ENCODE measurements around the gene ZNRF3. TPM values are rescaled to one million over a fixed set of nuclear protein-coding genes. Genes with fewer than 3 reads are reported as not detected.

The ZNRF3 gene
- total RNA-seq, 3 donors from 2014 or later, result 5.5 to 10.6 (median 5.8) TPM

DNA sequence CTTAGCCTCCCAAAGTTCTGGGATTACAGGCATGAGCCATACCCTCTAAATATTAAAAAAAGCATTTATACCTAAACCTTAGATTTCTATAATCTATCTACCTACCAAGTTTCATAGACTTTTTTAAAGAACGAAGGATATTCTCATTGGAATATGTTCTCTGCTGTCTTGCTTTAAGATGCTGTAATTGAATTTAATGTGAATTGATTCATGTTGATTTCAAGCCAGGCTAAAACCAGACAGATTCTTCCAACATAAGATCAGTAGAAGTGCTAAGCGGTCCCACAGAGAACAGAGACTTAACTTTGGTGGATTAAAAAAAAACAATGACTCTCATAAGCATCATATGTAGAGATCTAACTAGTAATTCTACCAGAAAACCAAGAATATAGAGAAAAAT is 203.6 kb downstream of the ZNRF3 start:
- H3K36me3 ChIP-seq (ENCODE audit: low read depth), result no peaks in the 10 kb centered on the region
- no peak for ATAC-seq
- no peaks in the 10 kb centered on the region for H3K9me3 ChIP-seq
- H3K4me1 ChIP-seq (ENCODE audit: low read depth), result peaks cover 3% of the 10 kb centered on the region
- TF ChIP-seq, protein P1, sequence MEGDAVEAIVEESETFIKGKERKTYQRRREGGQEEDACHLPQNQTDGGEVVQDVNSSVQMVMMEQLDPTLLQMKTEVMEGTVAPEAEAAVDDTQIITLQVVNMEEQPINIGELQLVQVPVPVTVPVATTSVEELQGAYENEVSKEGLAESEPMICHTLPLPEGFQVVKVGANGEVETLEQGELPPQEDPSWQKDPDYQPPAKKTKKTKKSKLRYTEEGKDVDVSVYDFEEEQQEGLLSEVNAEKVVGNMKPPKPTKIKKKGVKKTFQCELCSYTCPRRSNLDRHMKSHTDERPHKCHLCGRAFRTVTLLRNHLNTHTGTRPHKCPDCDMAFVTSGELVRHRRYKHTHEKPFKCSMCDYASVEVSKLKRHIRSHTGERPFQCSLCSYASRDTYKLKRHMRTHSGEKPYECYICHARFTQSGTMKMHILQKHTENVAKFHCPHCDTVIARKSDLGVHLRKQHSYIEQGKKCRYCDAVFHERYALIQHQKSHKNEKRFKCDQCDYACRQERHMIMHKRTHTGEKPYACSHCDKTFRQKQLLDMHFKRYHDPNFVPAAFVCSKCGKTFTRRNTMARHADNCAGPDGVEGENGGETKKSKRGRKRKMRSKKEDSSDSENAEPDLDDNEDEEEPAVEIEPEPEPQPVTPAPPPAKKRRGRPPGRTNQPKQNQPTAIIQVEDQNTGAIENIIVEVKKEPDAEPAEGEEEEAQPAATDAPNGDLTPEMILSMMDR (IDR thresholded peaks at IDR 0.05), result no peak
- H3K4me3 ChIP-seq, result no peak overlapping the region
- no peak for DNase-seq
- intact Hi-C loops (cut with DNase I, micrococcal nuclease), result no loop called here

DNA sequence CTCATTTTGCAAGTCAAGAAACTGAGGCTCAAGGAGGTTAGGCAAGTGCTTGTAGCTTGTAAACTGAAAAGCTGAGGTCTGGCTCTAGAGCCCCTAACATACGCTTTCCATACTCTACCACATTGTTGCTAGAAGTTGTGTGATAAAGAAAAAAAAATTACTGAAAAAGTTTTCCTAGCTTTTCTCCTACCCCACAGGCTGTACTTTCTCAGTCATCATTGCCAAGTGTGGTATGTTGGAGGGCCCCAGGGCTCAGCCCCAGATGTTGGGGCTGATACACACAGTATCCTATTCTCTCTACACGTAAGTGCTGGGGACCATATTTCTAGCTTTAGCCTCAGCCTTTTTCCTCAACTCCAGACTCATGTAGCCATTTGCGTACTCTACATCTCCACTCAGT is 205.4 kb downstream of the ZNRF3 start:
- Histone ChIP-seq H3K4me1 (ENCODE audit: low read depth) (peaks cover 6% of the 10 kb centered on the region), H3K4me3 (no peak overlapping the region), H3K36me3 (ENCODE audit: low read depth) (no peaks in the 10 kb centered on the region), H3K9me3 (no peaks in the 10 kb centered on the region)
- DNase-seq (no peak), ATAC-seq (no peak)
- intact Hi-C loops (cut with DNase I, micrococcal nuclease), result no loop called here
- TF ChIP-seq, protein P1 (IDR thresholded peaks at IDR 0.05), result no peak

DNA sequence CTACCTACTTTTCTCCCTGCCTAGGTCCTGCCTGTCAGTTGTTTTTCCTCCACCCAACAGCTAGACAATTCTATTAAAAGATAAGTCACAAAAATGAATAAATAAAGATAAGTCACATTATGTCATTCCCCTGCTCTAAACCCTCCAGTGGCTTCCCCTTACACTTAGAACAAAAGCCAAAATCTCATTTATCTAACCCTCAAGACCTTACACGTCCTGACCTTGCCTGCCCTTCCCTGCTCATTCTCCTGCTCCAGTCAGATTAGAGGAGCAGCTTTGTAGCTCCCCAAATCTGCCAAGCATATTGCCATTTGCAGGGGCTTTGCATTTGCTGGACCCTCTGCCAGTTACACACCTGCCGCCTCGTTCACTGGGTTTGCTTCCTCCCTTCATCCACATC is 206.1 kb downstream of the ZNRF3 start:
- DNase-seq, result no peak
- Histone ChIP-seq H3K9me3 (no peaks in the 10 kb centered on the region), H3K4me1 (ENCODE audit: low read depth) (peaks cover 6% of the 10 kb centered on the region), H3K4me3 (no peak overlapping the region), H3K36me3 (ENCODE audit: low read depth) (no peaks in the 10 kb centered on the region)
- intact Hi-C loops (cut with DNase I, micrococcal nuclease), result no loop called here
- TF ChIP-seq, protein P1 (IDR thresholded peaks at IDR 0.05), result no peak
- ATAC-seq, result no peak

DNA sequence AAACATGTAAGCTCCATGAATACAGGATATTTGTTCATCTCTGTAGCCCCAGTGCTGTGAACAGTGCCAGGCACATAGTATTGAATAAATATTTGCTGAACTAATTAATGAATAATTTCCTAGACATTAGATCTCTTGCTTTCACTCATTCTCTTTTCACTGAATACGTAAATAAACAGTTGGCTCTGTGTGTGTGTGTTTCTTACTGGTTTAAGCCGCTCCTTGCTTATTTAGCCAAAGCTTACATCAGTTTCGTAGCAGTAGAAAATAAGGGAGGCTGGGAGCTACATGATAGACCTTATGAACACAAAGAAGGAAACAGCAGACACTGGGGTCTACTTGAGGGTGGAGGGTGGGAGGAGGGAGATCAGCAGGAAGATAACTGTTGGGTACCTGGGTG is 206.7 kb downstream of the ZNRF3 start:
- no peaks in the 10 kb centered on the region for H3K9me3 ChIP-seq
- intact Hi-C loops (cut with DNase I, micrococcal nuclease), result no loop called here
- ATAC-seq (no peak), DNase-seq (no peak)
- TF ChIP-seq, protein P1 (IDR thresholded peaks at IDR 0.05), result no peak
- no peak overlapping the region for H3K4me3 ChIP-seq
- H3K36me3 ChIP-seq (ENCODE audit: low read depth), result no peaks in the 10 kb centered on the region
- H3K4me1 ChIP-seq (ENCODE audit: low read depth), result peaks cover 6% of the 10 kb centered on the region

DNA sequence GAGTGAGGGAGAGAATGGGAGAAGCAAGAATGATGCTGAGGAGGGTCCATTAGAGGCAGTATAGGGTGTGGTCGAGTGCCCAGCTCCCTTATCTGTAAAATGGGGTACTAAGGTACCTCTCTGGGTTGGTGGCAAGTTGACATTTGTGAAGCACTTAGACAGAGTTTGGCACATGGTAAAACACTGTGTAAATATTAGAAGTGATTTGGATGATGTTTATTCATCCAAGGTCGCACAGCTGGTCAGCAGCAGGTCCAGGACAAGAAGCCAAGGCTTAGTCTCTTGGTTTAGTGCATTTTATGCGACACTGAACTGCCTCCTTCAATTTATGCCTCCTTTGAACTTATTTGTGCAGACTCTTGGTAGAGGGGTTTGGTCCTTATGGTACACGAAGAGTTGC is 208.9 kb downstream of the ZNRF3 start:
- ATAC-seq (peak; percentile 31), DNase-seq (peak in 1 of 3 donors; percentile 30)
- TF ChIP-seq, protein P1 (IDR thresholded peaks at IDR 0.05), result no peak
- intact Hi-C loops (cut with DNase I, micrococcal nuclease), result no loop called here
- H3K4me1 ChIP-seq (ENCODE audit: low read depth), result peaks cover 6% of the 10 kb centered on the region
- no peaks in the 10 kb centered on the region for H3K9me3 ChIP-seq
- H3K4me3 ChIP-seq, result no peak overlapping the region
- H3K36me3 ChIP-seq (ENCODE audit: low read depth), result no peaks in the 10 kb centered on the region

DNA sequence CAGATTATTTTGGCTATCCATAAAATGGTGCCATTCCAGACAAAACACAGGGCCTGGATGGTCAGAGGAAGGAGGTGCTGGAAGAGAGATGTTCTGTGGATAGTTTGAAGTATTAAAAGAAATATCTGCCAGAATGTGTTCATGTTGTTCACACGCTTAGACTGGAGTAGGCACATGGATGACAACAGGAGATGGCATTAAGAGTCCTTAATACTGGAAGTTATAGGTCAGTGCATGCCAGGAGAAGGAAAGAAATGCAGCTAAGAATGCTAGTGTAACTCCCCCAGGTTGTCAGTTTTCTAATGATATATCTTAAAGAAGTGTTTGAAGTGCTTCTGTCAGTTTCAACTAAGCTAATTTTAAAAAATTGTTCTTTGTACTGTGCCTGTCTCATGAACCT is 209.7 kb downstream of the ZNRF3 start:
- TF ChIP-seq, protein P1 (IDR thresholded peaks at IDR 0.05), result no peak
- ATAC-seq (no peak), DNase-seq (no peak)
- no peak overlapping the region for H3K4me3 ChIP-seq
- intact Hi-C loops (cut with DNase I, micrococcal nuclease), result no loop called here
- no peaks in the 10 kb centered on the region for H3K36me3 ChIP-seq (ENCODE audit: low read depth)
- H3K9me3 ChIP-seq, result no peaks in the 10 kb centered on the region
- peaks cover 6% of the 10 kb centered on the region for H3K4me1 ChIP-seq (ENCODE audit: low read depth)

Data from mucosa of descending colon (tissue), 3 donors.